Measurements from ENCODE around the gene SUSD5.

DNA sequence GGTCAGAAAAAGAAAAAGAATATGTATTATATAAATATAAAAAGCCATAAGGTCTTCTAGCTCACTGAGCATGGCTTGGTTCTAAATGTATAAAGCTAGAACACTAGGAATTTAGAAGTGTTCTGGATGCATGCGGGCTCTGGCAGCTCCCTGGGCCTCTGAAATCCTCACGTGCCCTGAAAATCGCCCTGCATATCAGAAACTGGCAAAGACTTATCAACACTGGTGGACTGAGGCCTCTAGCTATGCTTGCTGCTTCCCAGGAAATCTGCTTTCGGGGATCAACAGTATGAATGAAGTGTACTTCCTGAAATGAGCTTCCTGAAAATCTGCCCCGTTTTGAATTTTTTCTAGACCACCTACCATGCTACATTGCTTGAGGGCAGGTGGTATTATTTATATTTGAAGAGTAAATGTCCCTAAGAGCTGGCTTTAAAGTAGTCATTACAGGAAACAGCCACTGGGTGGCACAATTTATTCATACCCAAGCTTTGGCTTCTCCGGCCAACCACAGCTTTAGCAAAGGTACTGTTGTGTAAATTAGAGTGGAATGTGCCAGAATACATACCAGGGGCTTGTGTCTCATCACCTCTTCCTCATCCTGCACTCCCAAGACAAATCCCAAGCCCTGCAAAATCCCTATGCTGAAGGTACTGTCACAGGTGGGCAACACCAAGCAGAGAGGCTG lies 87.1 kb downstream of the SUSD5 start:
- TF ChIP-seq, protein P1, sequence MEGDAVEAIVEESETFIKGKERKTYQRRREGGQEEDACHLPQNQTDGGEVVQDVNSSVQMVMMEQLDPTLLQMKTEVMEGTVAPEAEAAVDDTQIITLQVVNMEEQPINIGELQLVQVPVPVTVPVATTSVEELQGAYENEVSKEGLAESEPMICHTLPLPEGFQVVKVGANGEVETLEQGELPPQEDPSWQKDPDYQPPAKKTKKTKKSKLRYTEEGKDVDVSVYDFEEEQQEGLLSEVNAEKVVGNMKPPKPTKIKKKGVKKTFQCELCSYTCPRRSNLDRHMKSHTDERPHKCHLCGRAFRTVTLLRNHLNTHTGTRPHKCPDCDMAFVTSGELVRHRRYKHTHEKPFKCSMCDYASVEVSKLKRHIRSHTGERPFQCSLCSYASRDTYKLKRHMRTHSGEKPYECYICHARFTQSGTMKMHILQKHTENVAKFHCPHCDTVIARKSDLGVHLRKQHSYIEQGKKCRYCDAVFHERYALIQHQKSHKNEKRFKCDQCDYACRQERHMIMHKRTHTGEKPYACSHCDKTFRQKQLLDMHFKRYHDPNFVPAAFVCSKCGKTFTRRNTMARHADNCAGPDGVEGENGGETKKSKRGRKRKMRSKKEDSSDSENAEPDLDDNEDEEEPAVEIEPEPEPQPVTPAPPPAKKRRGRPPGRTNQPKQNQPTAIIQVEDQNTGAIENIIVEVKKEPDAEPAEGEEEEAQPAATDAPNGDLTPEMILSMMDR (IDR thresholded peaks at IDR 0.05) = peak; percentile 48 to 77 (median 72)
- TF ChIP-seq POLR2A (IDR thresholded peaks at IDR 0.05) = no peak
